Sigmoid colon (tissue), 4 donors: Measurements from ENCODE around the gene UPF3A.

Source experiments
- CTCF ChIP-seq, 4 experiments: fragments of 450-650 bp in 3 of 4; fragments of 200-600 bp in 1 of 4; IDR thresholded peaks; one replicate each; pipeline ENCODE4 v1.5.1; 2016 to 2019; ENCODE audit warnings: antibody characterized with exemption in 4 of 4, mild to moderate bottlenecking in 3 of 4, moderate library complexity in 2 of 4
- EP300 ChIP-seq, 4 donors: sonication (generic); formaldehyde crosslinking; IDR thresholded peaks; one replicate each; pipeline ENCODE4 v1.6.1; 2017; ENCODE audit warnings: antibody characterized with exemption in 4 of 4
- POLR2A ChIP-seq, 2 donors: fragments of 450-650 bp; IDR thresholded peaks; one replicate each; pipeline ENCODE4 v1.6.1; 2016; ENCODE audit warnings: antibody characterized with exemption in 2 of 2, mild to moderate bottlenecking in 2 of 2, moderate library complexity in 2 of 2
- POLR2AphosphoS5 ChIP-seq, 4 donors: sonication (generic); formaldehyde crosslinking; IDR thresholded peaks; one replicate each; pipeline ENCODE4 v1.6.1; 2017; ENCODE audit warnings: antibody characterized with exemption in 4 of 4

- TF ChIP-seq CTCF (IDR thresholded peaks at IDR 0.05): no peak
- TF ChIP-seq EP300 (IDR thresholded peaks at IDR 0.05): no peak
- no peak for TF ChIP-seq POLR2A (IDR thresholded peaks at IDR 0.05)
- peak in 3 of 4 donors; percentile 42 to 81 (median 76) for TF ChIP-seq POLR2AphosphoS5 (IDR thresholded peaks at IDR 0.05)
Observed at GRCh38 chr13:114311387-114311786, 30.0 kb downstream of the UPF3A start.
